Prostate gland (tissue), 2 donors: Measurements from ENCODE around the gene INSM2.

Experiments used
- CTCF ChIP-seq, 4 experiments: fragments of 200-600 bp in 2 of 4; fragments of 450-650 bp in 2 of 4; sonication (generic) in 2 of 4; IDR thresholded peaks; 1 replicate in 3 of 4; 2 replicates in 1 of 4; pipeline ENCODE4 v1.5.1; 2016 to 2019; ENCODE audit warnings: antibody characterized with exemption in 4 of 4, mild to moderate bottlenecking in 2 of 4, moderate library complexity in 2 of 4
- POLR2A ChIP-seq: fragments of 450-650 bp; IDR thresholded peaks from one replicate; pipeline ENCODE4 v1.6.1; 2016; ENCODE audit warnings: antibody characterized with exemption, mild to moderate bottlenecking

- TF ChIP-seq POLR2A (no peak), CTCF (IDR thresholded peaks at IDR 0.05) (no peak)
Measured at GRCh38 chr14:35512765-35513164, 21.2 kb upstream of the INSM2 start.
